C4-2B (cell line): ENCODE results near the gene BSND.

Source experiments
- CTCF ChIP-seq: fragments of 450-650 bp; conservative IDR thresholded peaks from 2 replicates; pipeline ENCODE4 v1.5.1; 2017; ENCODE audit warnings: mild to moderate bottlenecking
- ZFX ChIP-seq: fragments of 450-650 bp; IDR thresholded peaks from 2 replicates; pipeline ENCODE4 v1.6.1; 2017

- TF ChIP-seq CTCF: no peak
- no peak for TF ChIP-seq ZFX
Observed at GRCh38 chr1:54982739-54983138, 16.0 kb upstream of the BSND start.
